Epithelial cell of proximal tubule (primary cell): ENCODE measurements around the gene DUSP21. TPM values are rescaled to one million over a fixed set of nuclear protein-coding genes. Genes with fewer than 3 reads are reported as not detected.
"Not testable (repeated sequence)": the region's sequence is repeated elsewhere in the genome, so short reads cannot be mapped to it uniquely, and the experiment has no call there.

Experiments
- DNase-seq: peaks from one replicate; pipeline ENCODE4 v3.0.0-alpha.2; 2011; ENCODE audit warnings: low read depth
- H3K4me3 ChIP-seq: 2 replicates; pipeline ENCODE4 v1.5.1; 2011; ENCODE audit warnings: low read depth, mild to moderate bottlenecking, low read length
- total RNA-seq: library from RNA; depleted of rRNA; stranded (reverse); fragments of >200 nt; gene quantifications from 2 replicates; pipeline ENCODE4 v1.2.3, GENCODE V29; 2015
- TF ChIP-seq, protein P1 (sequence below): conservative IDR thresholded peaks from 2 replicates; pipeline ENCODE4 v1.5.1; 2012; ENCODE audit warnings: low read depth, mild to moderate bottlenecking, low read length

The DUSP21 gene
- total RNA-seq, 1 donor from 2014 or later: not detected

- no peak overlapping the region for H3K4me3 ChIP-seq
- DNase-seq: peak; percentile 20
- TF ChIP-seq, protein P1, sequence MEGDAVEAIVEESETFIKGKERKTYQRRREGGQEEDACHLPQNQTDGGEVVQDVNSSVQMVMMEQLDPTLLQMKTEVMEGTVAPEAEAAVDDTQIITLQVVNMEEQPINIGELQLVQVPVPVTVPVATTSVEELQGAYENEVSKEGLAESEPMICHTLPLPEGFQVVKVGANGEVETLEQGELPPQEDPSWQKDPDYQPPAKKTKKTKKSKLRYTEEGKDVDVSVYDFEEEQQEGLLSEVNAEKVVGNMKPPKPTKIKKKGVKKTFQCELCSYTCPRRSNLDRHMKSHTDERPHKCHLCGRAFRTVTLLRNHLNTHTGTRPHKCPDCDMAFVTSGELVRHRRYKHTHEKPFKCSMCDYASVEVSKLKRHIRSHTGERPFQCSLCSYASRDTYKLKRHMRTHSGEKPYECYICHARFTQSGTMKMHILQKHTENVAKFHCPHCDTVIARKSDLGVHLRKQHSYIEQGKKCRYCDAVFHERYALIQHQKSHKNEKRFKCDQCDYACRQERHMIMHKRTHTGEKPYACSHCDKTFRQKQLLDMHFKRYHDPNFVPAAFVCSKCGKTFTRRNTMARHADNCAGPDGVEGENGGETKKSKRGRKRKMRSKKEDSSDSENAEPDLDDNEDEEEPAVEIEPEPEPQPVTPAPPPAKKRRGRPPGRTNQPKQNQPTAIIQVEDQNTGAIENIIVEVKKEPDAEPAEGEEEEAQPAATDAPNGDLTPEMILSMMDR: no peak
These were observed 15.7 kb upstream of the DUSP21 start for GRCh38 chrX:44828008-44828605.

DNA sequence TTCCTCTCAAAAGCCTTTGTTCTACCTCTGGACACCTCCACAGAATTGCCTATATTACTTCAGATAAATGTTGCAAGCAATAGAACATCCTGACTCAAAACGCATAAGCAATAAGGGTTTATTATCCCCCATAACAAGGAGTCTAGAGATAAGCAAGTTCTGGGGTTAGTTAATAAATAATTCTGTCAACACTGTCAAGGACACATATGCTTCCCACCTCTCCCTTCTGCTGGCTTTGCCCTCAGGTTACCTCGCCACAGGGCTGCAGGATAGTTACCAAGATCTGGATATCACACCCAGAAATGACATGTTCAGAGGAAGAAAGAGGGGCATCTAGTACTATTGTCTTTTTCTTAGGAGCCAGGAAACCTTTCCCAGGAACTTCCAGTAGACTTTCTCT lies 14.0 kb upstream of the DUSP21 start:
- DNase-seq: no peak
- H3K4me3 ChIP-seq: no peak overlapping the region
- TF ChIP-seq, protein P1: no peak

GRCh38 chrX:44842550-44843317 lies 1.1 kb upstream of the DUSP21 start:
- DNase-seq: no peak
- TF ChIP-seq, protein P1: no peak
- H3K4me3 ChIP-seq: no peak overlapping the region

GRCh38 chrX:44843318-44843702 lies 511 bp upstream of the DUSP21 start:
- no peak for DNase-seq
- TF ChIP-seq, protein P1: no peak
- H3K4me3 ChIP-seq: no peak overlapping the region

- H3K4me3 ChIP-seq: no peak overlapping the region
- TF ChIP-seq, protein P1: no peak
- no peak for DNase-seq
These were observed 383 bp downstream of the DUSP21 start for GRCh38 chrX:44844204-44844603.

- not testable (repeated sequence) for DNase-seq, H3K4me3 ChIP-seq
These were observed 7.1 kb downstream of the DUSP21 start for GRCh38 chrX:44850891-44851290.

DNA sequence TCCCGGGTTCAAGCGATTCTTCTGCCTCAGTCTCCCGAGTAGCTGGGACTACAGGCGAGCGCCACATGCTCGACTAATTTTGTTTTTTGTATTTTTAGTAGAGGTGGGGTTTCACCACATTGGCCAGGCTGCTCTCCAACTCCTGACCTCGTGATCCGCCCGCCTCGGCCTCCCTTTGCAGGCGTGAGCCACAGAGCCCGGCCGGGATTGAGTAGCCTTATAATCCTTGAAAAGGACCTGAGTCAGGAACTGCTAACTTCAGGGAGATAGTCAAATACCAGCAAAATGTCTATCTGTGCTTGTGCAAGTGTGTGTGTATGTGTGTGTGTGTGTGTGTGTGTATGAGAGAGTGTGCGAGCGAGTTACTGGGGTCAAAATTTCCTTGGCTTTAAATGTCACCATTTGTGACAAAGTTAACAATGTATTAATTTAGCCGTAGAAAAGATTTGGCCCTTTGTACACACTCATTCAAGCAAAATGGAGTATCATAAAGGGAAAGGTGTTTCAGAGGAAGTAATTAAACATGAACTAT lies 27.4 kb downstream of the DUSP21 start:
- TF ChIP-seq, protein P1: no peak
- no peak for DNase-seq
- H3K4me3 ChIP-seq: peak overlapping the region; percentile 70
